Stimulated activated CD4-positive, alpha-beta T cell treated with anti-CD3 and anti-CD28 coated beads, Interleukin-1b, Interleukin-23, amount 100 ng/mL, for 48 hours (primary cell): ENCODE measurements around the gene HGFAC.

Experiments used
- DNase-seq: peaks from one replicate; pipeline ENCODE4 v3.0.0-alpha.2; 2020

Gene HGFAC

DNA sequence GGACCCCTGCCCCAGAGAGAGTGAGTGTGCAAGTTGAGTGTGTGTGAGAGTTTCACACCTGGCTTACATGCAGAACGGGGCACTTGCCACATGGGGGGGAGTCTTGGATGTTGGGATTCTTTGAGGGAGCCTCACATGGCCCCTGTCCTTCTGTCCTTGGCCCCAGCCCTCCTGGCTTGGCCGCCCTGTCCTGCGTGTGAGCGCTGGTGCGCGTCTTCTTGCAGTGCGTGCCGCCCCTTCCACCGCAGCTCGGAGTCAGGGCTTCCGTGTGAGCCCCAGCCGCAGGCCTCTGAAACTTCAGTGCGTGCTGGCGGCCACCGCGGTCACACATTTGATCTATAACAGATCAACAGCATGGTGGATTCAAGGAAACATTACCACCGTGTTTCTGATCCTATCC lies 30.1 kb upstream of the HGFAC start:
- no peak for DNase-seq

DNA sequence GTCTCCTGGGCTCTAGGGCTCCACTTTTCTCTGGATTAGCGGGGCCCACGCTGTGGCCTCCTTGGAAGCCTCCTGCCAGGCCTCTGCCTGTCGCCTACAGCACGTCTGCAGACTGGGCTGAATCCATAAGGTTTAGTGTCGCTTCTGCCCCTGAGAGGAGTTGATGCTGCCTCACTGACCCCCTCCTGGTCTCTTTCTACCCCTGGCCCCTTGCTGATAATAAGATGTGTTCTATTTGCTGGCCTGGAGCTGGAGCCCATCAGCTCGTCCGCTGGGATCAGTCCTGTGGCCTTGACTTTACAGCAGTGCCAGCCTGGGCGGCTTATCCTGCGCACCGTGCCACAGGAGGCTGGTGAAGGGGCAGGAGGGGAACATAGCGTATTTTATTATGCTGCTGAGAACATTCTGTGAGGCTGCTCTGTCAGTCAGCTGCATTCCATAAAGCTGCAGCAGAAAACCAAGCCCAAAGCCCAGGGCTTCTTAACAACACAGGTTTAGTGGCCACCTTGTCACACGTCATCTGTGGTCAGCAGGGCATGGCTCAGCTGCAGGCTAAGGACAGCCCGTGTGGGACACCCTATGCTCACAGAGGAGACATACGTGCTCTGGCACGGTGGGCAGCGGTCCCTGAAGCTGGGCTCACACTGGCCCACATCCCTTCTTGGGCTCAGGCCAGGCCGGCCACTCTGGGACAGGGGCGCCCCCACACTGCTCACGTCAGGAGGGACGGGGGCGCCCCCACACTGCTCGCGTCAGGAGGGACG lies 29.3 kb upstream of the HGFAC start:
- no peak for DNase-seq

DNA sequence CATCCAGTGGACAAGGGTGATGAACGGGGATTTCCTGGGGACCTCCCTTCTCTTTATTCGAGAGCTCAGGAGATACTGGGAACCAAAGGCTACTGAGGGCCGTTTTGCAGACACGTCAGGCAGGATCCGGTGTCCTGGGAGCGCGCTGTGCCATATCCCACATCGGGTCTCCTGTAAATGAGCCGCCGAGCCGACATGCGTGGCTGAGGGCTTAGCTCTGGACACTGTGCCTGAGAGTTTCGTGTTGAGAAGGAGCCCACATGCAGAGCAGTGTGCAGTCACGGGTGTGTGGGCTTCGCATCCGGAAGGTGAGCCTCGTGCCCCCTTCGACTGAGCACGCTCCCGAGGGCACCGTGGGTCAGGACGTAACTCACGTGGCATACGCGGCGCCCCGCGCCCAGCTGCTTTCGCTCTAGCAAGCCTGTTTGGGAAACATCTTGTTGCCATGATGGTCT lies 28.5 kb upstream of the HGFAC start:
- DNase-seq, result no peak

DNA sequence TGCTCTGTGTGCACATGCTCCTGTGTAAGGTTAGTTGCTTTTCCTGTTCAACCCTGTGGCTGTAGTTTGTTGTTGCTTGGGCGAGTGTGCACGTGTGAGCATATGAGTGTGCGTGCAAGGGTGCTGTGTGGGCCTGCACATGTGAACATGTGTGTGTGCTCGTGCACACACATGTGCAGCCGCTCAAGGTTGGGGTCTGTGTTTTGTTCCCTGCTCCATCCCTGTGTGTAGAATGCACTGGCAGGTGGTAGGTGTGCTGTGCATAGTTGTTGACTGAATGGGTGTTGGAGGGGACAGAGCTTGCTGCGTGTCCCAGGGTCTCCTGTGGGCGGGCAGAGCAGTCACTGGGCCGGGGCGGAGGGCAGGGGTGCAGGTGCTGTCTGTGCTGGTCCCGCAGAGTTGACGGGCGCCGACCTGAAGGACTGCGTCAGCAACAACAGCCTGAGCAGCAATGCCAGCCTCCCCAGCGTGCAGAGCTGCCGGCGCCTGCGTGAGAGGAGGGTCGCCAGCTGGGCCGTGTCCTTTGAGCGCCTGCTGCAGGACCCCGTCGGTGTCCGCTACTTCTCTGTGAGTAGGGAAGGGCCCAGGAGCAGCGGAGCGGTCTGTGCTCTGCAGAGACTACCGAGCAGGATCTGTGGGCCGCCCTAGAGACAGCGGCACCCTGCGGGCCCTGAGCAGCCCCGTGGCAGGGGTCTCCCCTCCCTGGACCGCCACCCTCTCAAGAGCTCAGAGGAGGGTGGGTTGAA lies 27.9 kb upstream of the HGFAC start:
- no peak for DNase-seq

DNA sequence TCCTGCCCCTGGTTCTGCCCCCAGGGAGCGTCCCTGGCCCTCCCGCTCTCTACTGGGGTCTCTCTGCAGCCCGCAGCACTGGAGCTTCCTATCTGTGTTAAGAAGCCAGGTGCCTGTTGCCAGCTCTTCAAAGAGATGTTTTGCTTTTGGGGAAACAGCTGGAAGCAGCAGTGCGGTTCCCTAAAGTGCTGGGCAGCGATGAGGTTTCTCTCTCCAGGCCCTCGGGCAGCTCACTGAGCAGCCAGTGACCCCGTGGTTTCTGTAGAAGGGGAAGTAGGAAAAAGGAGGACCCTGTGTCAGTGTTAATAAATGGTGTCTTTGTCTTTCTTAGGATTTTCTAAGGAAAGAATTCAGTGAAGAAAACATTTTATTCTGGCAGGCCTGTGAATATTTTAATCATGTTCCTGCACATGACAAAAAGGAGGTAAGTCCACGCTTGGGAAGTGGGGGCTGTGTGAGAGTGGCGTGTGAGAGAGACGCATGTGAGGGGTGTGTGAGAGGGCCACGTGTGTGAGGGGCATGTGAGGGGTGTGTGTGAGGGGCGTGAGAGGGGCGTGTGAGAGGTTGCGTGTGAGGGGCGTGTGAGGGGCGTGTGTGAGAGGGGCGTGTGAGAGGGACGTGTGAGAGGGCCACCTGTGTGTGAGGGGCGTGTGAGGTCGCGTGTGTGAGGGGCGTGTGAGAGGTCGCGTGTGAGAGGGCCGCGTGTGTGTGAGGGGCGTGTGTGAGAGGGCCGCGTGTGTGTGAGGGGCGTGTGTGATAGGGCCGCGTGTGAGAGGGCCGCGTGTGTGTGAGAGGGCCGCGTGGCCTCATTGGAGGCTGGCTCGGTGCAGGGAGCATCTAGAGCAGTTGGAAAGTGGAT lies 27.1 kb upstream of the HGFAC start:
- DNase-seq, result no peak

DNA sequence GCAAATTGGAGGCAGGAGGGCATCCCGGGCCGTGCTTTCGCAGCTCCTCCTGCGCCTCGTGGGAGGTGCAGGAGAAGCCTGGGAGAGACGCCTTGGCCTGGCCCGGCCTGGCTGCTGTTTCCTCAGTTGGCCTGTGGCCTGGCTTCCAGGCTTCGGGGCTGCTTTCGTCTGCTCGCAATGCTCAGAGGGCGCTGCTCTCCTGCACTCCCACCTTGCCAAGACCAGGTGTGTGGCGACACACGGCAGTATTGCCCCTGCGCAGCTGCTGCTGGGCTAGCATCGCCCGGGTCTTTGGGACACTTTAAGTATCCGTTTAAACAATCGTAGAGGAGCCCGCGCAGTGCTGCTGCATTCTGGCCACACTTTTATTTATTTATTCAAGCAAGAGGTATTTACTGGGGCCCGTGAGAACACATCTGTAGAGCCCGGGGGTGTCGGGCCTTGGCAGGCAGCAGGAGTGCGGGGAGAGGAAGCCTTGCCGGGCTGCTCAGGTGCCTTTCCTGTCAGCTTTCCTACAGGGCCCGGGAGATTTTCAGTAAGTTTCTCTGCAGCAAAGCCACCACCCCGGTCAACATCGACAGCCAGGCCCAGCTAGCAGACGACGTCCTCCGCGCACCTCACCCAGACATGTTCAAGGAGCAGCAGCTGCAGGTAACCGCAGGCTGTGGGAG lies 26.2 kb upstream of the HGFAC start:
- DNase-seq, result no peak

DNA sequence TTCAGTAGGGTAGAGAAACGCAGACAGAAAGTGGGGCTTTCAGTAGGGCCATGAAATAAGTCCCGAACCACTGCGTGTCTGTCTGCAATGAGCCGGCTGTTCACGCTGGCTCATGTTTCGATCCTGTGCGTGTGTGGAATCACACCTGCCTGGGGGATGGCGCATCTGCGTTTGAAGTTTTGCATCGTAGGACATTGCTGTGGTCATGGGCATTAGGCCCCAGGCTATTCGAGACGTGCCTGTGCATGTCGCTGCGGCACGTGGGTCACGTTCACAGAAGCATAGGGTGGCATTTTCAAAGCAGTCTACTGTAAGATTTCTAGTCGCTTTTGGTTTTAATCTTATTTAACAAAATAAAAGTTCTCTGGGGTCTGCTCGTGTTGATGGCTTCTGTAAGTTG lies 25.5 kb upstream of the HGFAC start:
- DNase-seq, result no peak

DNA sequence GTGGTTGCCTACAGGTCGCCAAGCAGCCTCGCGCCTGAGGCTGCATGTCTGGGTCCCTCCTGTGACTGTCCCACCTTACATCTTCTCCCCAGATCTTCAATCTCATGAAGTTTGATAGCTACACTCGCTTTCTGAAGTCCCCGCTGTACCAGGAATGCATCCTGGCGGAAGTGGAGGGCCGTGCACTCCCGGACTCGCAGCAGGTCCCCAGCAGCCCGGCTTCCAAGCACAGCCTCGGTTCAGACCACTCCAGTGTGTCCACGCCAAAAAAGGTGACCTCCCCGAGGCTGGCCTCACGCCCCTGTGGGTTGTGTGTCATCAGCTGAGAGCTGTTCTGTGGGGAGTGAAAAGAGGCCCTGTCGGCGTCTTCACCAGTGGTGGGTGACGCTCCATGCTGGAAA lies 24.9 kb upstream of the HGFAC start:
- no peak for DNase-seq

DNA sequence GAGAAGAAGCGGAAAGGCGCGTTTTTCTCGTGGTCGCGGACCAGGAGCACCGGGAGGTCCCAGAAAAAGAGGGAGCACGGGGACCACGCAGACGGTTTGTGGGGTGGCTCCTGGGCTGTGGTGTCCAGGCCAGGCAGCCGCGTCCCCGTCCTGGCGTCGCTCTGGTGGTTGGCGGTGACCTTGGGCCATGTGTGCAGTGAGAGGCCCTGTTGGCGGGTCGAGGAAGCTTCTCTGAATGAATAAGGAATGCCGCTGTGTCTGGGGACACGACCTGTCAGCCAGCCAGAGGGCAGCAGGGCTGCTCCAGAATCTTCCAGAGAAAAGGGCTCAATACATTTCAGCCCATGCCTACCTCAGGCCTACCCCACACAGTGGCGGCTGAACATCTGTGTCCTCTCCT lies 24.3 kb upstream of the HGFAC start:
- DNase-seq, result no peak

DNA sequence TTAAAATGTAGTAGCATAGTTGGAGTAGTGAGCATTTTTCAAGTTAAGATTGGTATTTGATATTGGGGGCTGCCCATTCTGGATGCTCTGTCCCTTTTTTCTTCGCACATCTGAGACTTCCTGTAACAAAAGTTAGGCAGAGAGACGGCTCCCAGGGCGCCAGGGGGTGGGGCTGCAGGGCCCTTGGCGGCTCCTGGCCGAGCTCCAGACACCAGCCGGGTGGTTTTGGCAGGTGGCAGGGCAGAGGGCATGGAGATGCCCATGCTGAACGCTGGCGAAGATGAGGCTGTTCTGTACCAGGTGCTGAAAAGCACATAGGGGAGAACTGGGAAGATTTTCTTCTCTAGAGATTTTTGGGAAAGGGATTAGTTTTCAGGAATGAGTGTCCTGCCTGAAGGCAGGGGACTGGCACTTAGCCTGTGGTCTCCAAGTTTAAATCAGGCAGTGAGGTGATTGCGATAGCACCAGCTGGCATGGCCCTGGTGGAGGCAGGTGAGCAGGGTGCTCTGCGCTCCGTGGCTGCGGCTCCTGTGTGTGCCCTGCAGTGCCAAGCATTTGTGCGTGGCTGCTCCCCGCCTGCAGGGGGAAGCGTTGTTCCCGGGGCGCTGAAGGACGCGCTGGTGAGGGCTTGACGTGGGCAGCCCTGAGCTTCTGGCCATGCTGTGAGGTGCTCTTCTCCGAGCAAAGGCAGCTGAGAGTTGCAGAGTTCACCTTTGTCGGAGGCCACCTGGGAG lies 23.6 kb upstream of the HGFAC start:
- no peak for DNase-seq

DNA sequence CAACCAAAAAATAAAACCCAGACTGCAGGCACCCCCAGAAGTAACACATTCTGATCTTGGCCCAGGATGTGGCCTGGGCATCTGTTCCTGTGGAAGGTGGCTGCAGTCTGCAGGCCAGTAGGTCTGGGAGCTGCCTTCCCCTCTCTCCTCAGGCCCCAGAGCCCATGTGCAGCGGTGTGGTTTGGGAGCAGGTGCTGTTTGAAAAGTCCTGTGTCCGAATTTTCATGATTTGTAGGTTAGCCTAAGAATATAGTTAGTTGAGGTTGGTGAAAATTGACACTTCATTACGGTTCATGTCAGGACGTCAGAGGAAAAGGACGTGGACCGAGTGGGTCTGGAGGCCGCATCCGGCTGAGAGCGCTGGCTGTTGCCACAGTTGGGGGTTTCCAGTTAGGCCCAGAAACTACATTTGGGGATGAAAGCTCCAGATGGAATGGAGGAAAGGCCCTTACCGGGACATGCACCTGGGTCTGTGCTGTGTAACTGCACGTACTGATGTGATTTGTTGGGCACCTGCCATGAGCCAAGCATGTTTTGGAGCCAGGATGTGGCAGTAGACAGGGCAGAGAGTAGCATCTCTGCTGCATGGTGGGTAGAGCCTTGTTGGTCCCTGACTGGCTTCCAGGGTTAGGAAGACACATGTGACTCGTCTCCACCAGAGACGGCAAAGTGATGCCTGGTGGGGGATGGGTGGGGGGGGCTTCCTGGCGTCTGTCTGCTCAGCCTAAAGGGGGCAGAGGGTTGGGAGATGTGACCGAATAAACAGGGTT lies 21.7 kb upstream of the HGFAC start:
- no peak for DNase-seq

DNA sequence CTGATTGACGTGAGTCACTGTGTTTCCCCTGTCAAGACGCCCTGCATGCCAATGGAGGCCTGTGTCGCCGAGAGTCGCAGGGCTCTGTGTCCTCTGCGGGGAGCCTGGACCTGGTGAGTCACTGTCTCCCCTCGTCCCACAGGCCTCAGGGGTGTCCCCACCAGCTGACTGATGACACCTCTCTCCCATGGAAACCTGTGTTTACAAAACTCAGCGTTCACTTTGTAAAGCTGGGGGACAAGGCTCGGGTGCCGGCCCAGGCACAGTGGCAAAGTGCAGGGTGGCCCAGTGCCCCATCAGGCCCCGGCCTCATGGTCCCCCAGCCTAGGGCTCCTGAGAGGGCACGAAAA lies 21.2 kb upstream of the HGFAC start:
- no peak for DNase-seq

DNA sequence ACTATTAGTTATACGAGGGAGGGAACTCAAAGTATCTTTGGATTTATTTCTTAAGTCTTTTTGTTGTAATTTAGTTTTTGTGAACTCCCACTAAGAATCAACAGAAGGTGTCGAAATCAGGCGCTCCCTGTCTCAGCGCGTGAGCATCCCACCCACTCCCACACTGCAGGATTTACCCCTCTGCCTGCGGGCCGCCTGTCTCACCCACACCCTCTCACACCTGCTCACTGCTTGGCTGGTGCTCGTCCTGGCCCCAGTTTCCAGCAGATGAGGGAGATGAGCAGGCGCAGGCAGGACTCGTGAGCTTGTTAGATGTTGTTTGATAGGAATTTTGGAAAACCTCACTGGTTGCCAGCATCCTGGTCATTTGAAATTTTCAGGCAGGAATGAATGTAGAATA lies 20.8 kb upstream of the HGFAC start:
- DNase-seq, result no peak

DNA sequence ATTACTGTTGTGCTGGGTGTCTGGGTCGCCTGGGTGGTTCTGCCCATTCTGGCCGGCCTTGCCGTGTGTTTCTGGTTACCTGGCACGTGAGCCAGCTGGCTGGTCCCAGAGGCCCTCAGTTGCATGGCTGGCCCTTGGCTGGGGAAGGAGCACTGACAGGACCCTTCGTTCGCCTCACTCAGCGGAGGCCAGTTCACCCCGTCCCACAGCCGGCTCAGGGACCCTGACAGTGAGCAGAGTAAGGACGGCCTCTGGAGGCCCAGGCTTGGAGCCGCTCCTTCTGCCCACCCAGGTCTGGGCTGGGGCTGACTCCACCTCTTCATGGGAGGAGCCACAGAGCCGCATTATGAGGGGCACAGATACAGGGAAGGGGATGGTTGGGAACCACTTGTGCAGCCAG lies 20.3 kb upstream of the HGFAC start:
- DNase-seq, result no peak

DNA sequence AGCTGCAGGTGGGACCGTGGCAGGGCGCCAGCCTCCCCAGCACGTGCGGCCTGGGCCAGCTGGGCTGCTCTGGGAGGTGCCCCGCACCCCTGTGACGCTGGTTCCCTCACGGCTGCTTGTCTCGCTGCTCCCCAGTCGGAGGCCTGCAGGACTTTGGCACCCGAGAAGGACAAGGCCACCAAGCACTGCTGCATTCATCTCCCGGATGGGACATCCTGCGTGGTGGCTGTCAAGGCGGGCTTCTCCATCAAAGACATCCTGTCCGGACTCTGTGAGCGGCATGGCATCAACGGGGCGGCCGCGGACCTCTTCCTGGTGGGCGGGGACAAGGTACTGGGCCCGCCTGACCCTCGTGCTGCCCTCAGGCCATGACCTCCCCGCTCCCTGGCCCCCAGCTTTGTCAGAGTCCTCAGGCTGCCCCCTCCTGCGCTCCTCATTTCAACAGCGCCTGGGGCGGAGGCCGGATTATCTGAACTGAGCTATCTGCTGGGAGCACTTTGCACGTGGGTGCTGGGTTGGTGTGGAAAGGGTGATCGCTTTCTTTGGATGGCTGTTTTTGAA lies 19.4 kb upstream of the HGFAC start:
- DNase-seq, result no peak

DNA sequence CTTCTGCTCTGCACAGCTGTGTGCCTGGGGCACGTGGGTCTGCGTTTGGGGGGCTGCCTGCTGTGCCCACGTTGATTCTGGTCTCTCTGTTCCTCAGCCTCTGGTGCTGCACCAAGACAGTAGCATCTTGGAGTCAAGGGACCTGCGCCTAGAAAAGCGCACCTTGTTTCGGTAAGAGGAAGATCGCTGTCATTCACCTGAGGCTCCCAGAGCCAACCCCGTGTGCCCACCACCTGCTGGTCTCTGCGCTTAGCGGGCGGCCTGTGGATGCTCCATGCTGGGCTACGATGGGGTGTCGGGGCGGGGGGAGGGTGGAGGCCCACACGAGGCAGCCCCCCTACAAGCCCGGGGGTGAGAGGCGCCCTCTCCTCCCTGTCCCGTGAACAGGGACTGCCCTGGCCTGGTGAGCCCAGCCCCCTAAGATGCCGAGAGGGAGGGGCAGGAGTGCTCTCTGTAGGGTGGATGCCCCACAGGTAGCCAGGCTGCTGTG lies 18.9 kb upstream of the HGFAC start:
- DNase-seq, result no peak

DNA sequence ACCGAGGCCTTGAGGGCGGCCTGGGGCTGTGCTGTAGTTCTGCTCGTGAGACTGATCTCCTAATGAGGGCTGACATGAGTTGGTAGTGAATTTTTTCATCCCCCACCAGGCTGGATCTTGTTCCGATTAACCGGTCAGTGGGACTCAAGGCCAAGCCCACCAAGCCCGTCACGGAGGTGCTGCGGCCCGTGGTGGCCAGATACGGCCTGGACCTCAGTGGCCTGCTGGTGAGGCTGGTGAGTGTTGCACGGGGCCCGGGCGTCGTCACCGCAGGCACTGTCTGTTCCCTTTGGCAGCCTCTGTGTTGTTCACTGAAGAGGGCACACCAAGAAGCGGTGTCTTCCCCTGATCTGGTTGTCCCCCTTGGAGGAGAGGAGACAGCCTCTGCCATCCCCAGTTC lies 18.4 kb upstream of the HGFAC start:
- DNase-seq, result no peak

DNA sequence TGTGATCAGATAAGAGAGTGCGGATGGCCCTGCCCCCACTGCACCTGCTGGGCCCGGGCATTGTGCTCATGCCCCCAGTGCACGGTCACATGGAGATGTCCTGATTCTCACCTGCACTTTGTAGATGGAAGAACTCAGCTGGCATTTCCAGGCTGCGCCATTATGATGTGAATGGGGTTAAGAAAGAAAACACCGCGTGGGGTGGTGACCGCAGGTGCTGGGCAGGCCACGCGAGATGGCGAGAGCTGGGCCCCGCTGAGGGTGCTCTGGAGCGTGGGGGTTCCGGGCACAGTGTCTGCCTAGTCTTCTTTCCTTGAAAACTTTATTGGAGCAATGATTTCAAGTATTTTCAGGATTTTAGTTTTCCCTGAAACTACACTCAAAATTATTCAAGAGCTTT lies 17.8 kb upstream of the HGFAC start:
- DNase-seq, result no peak

DNA sequence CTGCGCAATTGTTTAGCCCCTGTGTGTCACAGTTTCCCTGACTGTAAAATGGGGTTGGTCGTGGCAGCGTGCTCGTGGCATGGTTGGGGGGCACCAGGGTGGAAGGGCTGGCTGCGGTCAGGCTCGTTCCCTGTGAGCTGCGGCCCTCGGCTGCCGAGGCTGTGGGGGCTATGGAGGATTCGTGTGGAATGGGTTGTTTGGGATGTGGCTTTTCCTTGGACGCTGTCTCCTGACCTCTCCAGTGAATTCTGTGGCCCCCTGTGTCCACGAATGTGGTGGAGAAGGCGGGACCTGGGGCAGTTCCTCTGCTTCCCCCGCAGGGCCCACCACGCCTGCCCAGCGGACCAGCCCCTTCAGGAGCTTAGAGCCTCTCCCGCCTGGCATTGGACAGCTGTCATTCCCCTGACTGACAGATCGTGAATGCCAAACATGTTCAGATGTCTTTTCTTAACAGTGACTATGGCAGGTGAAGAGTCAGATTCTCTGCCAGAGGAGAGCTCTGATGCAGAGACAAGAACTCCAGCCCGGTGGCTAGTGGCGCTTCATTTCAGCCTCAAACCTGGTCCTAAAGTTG lies 17.2 kb upstream of the HGFAC start:
- DNase-seq, result no peak

DNA sequence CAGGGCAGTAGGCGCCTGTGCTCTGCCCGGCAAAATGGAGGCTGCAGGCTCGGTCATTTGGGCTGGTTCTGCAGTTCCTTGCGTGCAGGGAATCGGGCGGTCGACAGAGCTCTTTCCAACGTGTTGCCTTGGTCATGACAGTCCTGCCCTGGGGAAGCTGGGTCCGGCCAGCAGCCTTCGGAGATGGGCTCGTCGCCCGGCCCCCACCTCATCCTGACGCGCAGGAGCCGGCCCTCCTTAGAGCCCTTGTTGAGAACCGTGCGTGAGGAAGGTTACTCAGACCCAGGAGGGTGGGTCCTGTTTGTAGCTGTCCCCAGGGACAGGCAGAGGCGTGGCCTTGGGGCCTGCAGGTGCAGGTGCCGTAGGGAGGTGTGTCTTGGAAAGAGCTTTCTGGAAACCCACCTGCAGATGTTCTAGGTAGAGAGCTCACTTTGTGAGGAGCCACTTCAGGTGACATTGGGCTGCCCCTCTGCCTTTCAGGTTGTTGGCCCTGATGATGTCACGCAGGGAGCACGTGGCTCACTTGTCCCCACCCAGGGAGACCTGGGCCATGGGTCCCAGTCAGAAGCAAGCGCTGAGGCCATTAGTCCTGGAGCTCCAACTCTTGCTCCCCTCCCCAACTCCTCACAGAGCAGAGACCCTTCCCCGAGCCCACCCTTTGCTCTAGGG lies 15.2 kb upstream of the HGFAC start:
- DNase-seq, result no peak
